HG03039 (cell line): ENCODE results near the gene RAPGEF3.

Source experiments
- ATAC-seq: cut with Tn5 transposase; IDR thresholded peaks from one replicate; pipeline ENCODE4 v1.9.1; 2021; ENCODE audit warnings: mild to moderate bottlenecking, moderate library complexity; ENCODE audit not compliant: unreplicated experiment

The RAPGEF3 gene

GRCh38 chr12:47725893-47726292 lies 32.8 kb downstream of the RAPGEF3 start:
- peak; percentile 77 for ATAC-seq

GRCh38 chr12:47725091-47725772 lies 33.4 kb downstream of the RAPGEF3 start, which contains the start of gene ENDOU:
Gene ENDOU (minus strand): TSS chr12:47725490. CDS start chr12:47725413, 77 bp downstream.
- no peak for ATAC-seq

- no peak for ATAC-seq
Measured at GRCh38 chr12:47722941-47723631, 35.6 kb downstream of the RAPGEF3 start.

- no peak for ATAC-seq
Measured at GRCh38 chr12:47722136-47722834, 36.4 kb downstream of the RAPGEF3 start.

GRCh38 chr12:47721431-47721973 lies 37.2 kb downstream of the RAPGEF3 start:
- ATAC-seq = no peak

- ATAC-seq = no peak
Measured at GRCh38 chr12:47718531-47718930, 40.1 kb downstream of the RAPGEF3 start.

GRCh38 chr12:47717443-47718193 lies 41.1 kb downstream of the RAPGEF3 start:
- ATAC-seq = no peak

GRCh38 chr12:47717046-47717442 lies 41.6 kb downstream of the RAPGEF3 start:
- no peak for ATAC-seq

- no peak for ATAC-seq
Measured at GRCh38 chr12:47715877-47716548, 42.7 kb downstream of the RAPGEF3 start.

- ATAC-seq = no peak
Measured at GRCh38 chr12:47715393-47715876, 43.2 kb downstream of the RAPGEF3 start.

- no peak for ATAC-seq
Measured at GRCh38 chr12:47714826-47715386, 43.8 kb downstream of the RAPGEF3 start.

GRCh38 chr12:47712171-47712570 lies 46.5 kb downstream of the RAPGEF3 start:
- ATAC-seq = no peak

GRCh38 chr12:47711448-47711847 lies 47.2 kb downstream of the RAPGEF3 start:
- no peak for ATAC-seq

- no peak for ATAC-seq
Measured at GRCh38 chr12:47710278-47710677, 48.4 kb downstream of the RAPGEF3 start.

- no peak for ATAC-seq
Measured at GRCh38 chr12:47709671-47710070, 49.0 kb downstream of the RAPGEF3 start.

GRCh38 chr12:47709237-47709636 lies 49.4 kb downstream of the RAPGEF3 start:
- no peak for ATAC-seq

- ATAC-seq = no peak
Measured at GRCh38 chr12:47707905-47708543, 50.7 kb downstream of the RAPGEF3 start.

GRCh38 chr12:47707355-47707754 lies 51.3 kb downstream of the RAPGEF3 start:
- ATAC-seq = no peak
